Activated CD8-positive, alpha-beta T cell treated with anti-CD3 and anti-CD28 coated beads for 36 hours (primary cell): ENCODE results near the gene RSPO4. TPM values are rescaled to one million over a fixed set of nuclear protein-coding genes. Genes with fewer than 3 reads are reported as not detected.

Source experiments
- ATAC-seq: fragments of 200-7000 bp; cut with Tn5 transposase; one replicate; pipeline ENCODE4 v1.10.0; 2021; ENCODE audit warnings: mild to moderate bottlenecking, moderate library complexity
- CTCF ChIA-PET: fragments of 350-600 bp; sonication (Branson Sonifier 250); formaldehyde crosslinking; loops from one replicate; lab custom pipeline; 2021; ENCODE audit warnings: antibody characterized with exemption; lab: Charles Lee
- POLR2A ChIA-PET: fragments of 350-600 bp; sonication (Branson Sonifier 250); formaldehyde crosslinking; loops from one replicate; lab custom pipeline; 2021; ENCODE audit warnings: antibody characterized with exemption; lab: Charles Lee
- DNase-seq: peaks from one replicate; pipeline ENCODE4 v3.0.0-alpha.2; 2020
- H3K27ac Mint-ChIP-seq: one replicate; pipeline ENCODE4 v1.8.0; 2021; ENCODE audit warnings: mild to moderate bottlenecking, mixed read lengths
- H3K27me3 Mint-ChIP-seq: one replicate; pipeline ENCODE4 v1.8.0; 2021; ENCODE audit warnings: mixed read lengths
- H3K36me3 Mint-ChIP-seq: one replicate; pipeline ENCODE4 v1.8.0; 2021; ENCODE audit warnings: low read depth, mixed read lengths
- H3K4me1 Mint-ChIP-seq: one replicate; pipeline ENCODE4 v1.8.0; 2021; ENCODE audit warnings: low read depth, mixed read lengths
- H3K4me3 Mint-ChIP-seq: one replicate; pipeline ENCODE4 v1.8.0; 2021; ENCODE audit warnings: mild to moderate bottlenecking, moderate library complexity, mixed read lengths
- H3K9me3 Mint-ChIP-seq: one replicate; pipeline ENCODE4 v1.8.0; 2021; ENCODE audit warnings: mixed read lengths
- CTCF ChIP-seq: fragments of 200-600 bp; IDR thresholded peaks from one replicate; pipeline ENCODE4 v1.8.0; 2022; ENCODE audit warnings: antibody characterized with exemption, mild to moderate bottlenecking
- intact Hi-C: fragments of 100-400 bp; cut with micrococcal nuclease; formaldehyde crosslinking; loops from one replicate; pipeline ENCODE4 v1.10.0; 2022
- total RNA-seq, 2 experiments: library from RNA; stranded (reverse); gene quantifications; one replicate each; pipeline ENCODE4 v1.2.3, GENCODE V29; 2021

Gene RSPO4
- total RNA-seq, 2 experiments from 2014 or later, result not detected

- no peak for ATAC-seq
- Mint-ChIP-seq H3K27ac (no peak overlapping the region), H3K9me3 (no peaks in the 10 kb centered on the region), H3K27me3 (peaks cover 27% of the 10 kb centered on the region), H3K4me1 (peaks cover 7% of the 10 kb centered on the region), H3K36me3 (no peaks in the 10 kb centered on the region), H3K4me3 (no peak overlapping the region)
- ChIA-PET CTCF (no interaction called here), POLR2A (no interaction called here)
- TF ChIP-seq CTCF, result no peak
- intact Hi-C loops, result no loop called here
- no peak for DNase-seq
These were observed 3.8 kb downstream of the RSPO4 start for GRCh38 chr20:998231-998830.

- no peaks in the 10 kb centered on the region for H3K36me3 Mint-ChIP-seq
- TF ChIP-seq CTCF, result no peak
- no peak for ATAC-seq
- peaks cover 21% of the 10 kb centered on the region for H3K27me3 Mint-ChIP-seq
- DNase-seq, result no peak
- no peak overlapping the region for H3K4me3 Mint-ChIP-seq
- peaks cover under 1% of the 10 kb centered on the region for H3K4me1 Mint-ChIP-seq
- H3K27ac Mint-ChIP-seq, result no peak overlapping the region
- no peaks in the 10 kb centered on the region for H3K9me3 Mint-ChIP-seq
- ChIA-PET POLR2A (no interaction called here), CTCF (no interaction called here)
- intact Hi-C loops, result no loop called here
These were observed 4.6 kb downstream of the RSPO4 start for GRCh38 chr20:997486-997885.

GRCh38 chr20:997016-997415 is 5.1 kb downstream of the RSPO4 start:
- ChIA-PET POLR2A (no interaction called here), CTCF (no interaction called here)
- intact Hi-C loops, result no loop called here
- H3K27ac Mint-ChIP-seq, result no peak overlapping the region
- peaks cover under 1% of the 10 kb centered on the region for H3K4me1 Mint-ChIP-seq
- peaks cover 21% of the 10 kb centered on the region for H3K27me3 Mint-ChIP-seq
- ATAC-seq, result no peak
- no peaks in the 10 kb centered on the region for H3K9me3 Mint-ChIP-seq
- H3K4me3 Mint-ChIP-seq, result no peak overlapping the region
- H3K36me3 Mint-ChIP-seq, result no peaks in the 10 kb centered on the region
- DNase-seq, result no peak
- no peak for TF ChIP-seq CTCF

- ATAC-seq (no peak), DNase-seq (no peak)
- ChIA-PET CTCF (interaction anchor here (1.2 kb wide), 1 partner anchor 111 kb away, joined by 4 read pairs; no protein-coding TSS in a partner anchor), POLR2A (no interaction called here)
- Mint-ChIP-seq H3K27me3 (peaks cover 13% of the 10 kb centered on the region), H3K9me3 (no peaks in the 10 kb centered on the region), H3K4me1 (peaks cover 5% of the 10 kb centered on the region), H3K36me3 (no peaks in the 10 kb centered on the region), H3K27ac (no peak overlapping the region), H3K4me3 (no peak overlapping the region)
- TF ChIP-seq CTCF, result no peak
- intact Hi-C loops, result no loop called here
These were observed 6.9 kb downstream of the RSPO4 start for GRCh38 chr20:995170-995569.

GRCh38 chr20:992801-993535 is 9.1 kb downstream of the RSPO4 start:
- no peak overlapping the region for H3K4me3 Mint-ChIP-seq
- H3K4me1 Mint-ChIP-seq, result peaks cover 5% of the 10 kb centered on the region
- no peak overlapping the region for H3K27ac Mint-ChIP-seq
- intact Hi-C loops, result no loop called here
- DNase-seq (no peak), ATAC-seq (no peak)
- peaks cover 11% of the 10 kb centered on the region for H3K27me3 Mint-ChIP-seq
- H3K36me3 Mint-ChIP-seq, result no peaks in the 10 kb centered on the region
- POLR2A ChIA-PET, result interaction anchor here (0.8 kb wide), 1 partner anchor 360 kb away, joined by 3 read pairs; no protein-coding TSS in a partner anchor
- TF ChIP-seq CTCF, result no peak
- CTCF ChIA-PET, result no interaction called here
- no peaks in the 10 kb centered on the region for H3K9me3 Mint-ChIP-seq
